SH-SY5Y (cell line): ENCODE data around the gene RPL11.

ENCODE experiments used
- GATA2 ChIP-seq: IDR thresholded peaks from 2 replicates; pipeline ENCODE4 v1.6.1; 2011; ENCODE audit warnings: mild to moderate bottlenecking, low read depth, low read length
- GATA3 ChIP-seq: IDR thresholded peaks from 2 replicates; pipeline ENCODE4 v1.6.1; 2011; ENCODE audit warnings: low read depth, mild to moderate bottlenecking, low read length, moderate library complexity

DNA sequence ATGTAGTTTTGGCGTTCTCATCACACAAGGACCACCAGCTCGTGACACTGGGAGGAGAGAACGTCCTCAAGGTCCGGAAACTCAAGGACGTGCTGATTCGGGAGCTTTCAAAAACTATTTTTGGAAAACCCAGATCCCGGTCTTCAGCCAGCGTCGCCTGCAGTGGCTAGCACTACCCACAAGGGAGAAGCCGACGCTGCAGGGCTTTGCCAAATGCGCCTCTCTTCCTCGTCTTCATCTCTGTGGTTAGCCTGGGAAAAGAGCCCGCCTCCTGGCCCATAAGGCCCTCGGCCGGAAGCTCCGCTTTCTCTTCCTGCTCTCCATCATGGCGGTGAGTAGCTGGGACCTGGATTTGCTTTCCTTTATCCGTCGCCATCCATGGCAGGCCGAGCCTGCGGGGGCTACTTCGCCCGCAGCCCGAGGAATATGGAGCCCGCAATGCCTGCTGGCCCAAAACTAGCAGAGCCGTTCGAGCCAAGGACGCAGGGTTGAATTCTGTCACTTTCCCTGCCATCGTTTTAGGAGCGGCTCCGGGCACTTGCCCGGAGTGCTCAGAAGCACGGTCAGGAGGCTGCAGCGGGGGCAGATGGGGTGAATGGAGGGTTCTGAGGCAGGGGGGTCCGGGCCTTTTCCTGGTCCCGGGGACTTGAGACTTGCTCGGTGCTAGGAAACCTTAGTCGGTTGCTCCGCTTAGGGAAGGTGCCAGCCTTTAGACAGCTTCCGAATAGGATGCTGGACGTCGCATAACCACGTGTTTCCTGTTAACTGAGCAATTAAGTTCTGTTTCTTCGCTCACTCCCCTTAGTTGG is at the start of gene RPL11:
- no peak for TF ChIP-seq GATA2
- no peak for TF ChIP-seq GATA3
